NCI-H524 (cell line): ENCODE data around the gene FAM114A1.

Experiments
- DNase-seq, 2 experiments: peaks; one replicate each; lab custom pipeline; 2025; lab: John Stamatoyannopoulos, UW

The FAM114A1 gene

DNA sequence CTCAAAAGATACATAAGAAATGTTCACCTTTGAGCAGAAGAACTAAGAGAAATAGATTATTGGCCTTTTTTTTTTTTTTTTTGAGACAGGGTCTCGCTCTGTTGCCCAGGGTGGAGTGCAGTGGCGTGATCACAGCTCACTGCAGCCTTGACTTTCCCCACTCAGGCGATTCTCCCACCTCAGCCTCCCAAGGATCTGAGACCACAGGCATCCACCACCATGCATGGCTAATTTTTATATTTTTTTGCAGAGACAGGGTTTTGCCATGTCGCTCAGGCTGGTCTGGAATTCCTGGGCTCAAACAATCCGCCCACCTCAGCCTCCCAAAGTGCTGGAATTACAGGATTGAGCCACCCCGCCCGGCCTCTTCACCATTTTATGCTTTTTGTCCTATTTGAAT lies 8.1 kb upstream of the FAM114A1 start:
- DNase-seq = no peak

DNA sequence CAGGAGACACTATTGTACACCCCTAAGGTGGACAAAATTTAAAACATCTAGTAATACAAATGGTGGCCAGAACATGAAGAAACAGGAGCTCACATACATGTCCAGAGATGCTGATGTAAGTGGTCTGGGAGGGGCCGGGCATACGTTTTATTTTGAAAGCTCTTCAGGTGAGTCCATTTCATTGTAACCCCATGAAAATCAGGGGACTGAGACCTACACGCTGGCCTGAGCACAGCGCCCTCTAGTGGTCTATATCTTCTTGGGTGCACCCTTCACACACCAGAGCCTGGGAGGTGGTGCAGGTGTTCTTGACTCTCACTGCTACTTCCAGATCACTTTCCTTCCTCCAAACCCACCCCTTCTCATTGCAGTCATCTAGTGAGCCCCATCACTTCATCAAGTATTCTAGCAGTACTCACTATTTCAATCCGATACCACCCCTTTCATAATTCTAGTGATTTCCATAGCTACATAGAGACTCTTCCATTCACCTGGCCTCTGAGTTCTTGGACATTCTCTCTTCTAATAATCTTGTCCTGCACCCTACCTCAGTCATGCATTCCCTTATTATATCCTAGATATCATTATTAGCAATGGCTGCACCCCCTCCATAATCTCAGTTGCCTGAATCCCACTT lies 6.7 kb upstream of the FAM114A1 start:
- peak in 1 of 2 experiments; percentile 54 for DNase-seq

DNA sequence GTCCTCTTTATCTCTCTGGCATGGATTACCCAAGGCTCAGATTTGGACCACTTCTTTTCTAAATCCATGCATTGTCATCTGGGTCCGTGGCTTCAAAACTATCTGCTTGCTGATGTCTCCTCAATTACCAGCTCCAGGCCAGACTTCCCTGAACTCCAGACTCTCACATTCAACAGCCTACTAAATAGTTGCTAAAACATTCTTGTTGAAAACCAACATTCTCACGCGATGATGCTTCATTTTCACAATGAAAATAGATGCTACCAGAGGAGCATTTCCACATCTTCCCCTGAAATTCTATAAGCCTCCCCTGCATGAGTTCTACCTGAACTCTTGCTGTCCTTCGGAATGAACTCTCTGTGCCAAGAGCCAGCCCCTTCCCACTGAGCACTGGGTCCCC lies 5.8 kb upstream of the FAM114A1 start:
- DNase-seq = no peak

DNA sequence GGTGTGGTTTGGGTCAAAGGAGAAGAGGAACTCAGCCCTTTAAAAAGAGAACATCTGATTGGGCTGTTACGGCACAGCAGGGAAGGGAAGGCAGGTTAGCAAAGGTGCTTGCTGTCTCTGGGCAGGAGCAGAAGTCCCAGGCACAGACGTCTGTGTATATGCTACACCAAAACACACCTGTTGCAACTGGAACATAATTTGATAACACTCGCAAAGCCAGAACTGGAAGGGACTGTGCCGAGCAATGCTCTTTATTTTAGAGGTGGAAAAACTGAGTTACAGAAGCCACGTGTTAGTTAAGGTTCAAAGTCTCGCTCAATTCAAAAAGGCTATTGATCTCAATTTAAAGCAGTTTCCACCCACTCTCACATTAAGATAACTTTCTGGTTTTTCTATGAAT lies 2.2 kb upstream of the FAM114A1 start:
- no peak for DNase-seq

DNA sequence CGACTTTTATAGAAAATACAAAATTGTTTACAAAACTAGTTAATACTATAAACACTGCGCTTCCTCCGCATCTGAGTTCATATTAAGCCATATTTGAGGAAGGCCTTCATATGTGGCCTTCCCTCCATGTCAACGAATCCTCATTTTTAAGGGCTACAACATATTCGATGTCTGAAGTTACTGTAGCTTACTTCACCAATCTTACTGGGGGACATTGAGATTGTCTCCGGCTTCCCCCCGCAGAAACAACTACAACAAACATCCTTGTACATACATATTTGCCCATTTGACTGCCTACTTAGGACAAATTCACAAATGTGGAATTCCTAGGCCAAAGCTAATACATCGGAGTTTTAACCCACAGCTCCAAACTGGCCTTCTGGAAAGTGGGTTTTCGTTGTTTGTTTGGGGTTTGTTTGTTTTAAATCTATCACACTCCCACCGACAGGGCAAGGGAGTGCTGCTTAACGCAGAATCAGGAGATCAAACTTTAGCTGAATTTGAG lies 581 bp upstream of the FAM114A1 start:
- DNase-seq = no peak

DNA sequence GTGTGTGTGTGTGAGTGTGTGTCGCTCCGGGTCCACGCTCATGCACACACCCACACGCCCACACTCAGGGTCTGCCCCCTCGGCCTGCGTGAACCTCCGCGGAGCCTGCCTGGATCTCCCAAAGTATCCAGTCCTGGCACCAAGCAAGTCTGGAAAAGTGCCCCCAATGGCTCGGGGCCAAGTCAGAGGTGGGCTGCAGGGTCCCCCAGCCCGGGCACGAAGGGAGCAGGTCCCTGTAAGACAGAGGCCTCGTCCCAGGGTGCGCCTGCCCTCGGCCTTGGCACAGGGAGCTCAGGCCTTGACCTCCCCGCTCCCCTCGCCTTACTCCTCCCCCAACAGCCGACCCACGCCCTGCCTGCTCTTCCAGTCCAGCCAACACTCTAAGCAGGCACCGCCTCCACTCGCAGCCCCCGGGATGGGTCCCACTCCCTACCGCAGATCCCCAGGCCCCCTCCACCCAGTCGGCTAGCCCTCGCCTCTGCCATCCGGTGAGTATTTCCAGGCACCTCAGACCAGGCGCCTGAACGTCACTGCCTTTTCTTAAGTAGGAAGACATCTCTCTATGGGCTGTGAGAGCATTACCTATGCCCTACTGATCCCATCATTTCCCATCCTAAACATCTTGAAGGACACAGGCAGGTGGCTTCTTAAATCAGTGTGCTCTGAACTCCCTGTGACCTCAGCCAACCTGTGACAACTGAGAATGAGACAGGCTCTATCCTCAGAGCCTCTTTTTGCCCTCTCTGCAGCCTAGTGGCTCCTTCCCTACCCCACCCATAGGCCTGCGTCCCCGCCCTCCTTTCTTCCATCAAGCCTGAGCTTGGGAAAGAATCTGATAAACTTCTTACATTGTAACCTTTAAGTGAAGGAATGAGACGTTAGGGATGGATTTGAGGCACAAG lies 704 bp downstream of the FAM114A1 start:
- DNase-seq = peak in 1 of 2 experiments; percentile 33

DNA sequence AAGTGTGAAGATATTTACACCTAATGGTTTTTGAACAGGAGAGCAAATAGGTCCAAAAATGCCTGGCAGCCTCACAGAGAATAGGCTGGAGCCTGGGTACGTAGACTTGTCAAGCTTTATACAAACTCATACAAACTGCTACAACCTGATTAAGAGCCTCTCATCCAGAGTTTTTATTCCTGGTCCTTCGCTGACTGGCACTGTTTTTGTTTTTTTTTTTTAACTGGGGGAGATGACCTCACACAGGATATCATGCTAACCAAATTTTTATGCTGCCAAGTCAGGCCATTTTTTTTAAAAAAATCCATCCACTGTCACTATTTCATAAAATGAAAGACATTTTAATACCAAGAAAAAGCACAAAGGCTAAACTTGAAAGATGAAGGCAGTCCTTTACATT lies 1.9 kb downstream of the FAM114A1 start:
- DNase-seq = no peak

DNA sequence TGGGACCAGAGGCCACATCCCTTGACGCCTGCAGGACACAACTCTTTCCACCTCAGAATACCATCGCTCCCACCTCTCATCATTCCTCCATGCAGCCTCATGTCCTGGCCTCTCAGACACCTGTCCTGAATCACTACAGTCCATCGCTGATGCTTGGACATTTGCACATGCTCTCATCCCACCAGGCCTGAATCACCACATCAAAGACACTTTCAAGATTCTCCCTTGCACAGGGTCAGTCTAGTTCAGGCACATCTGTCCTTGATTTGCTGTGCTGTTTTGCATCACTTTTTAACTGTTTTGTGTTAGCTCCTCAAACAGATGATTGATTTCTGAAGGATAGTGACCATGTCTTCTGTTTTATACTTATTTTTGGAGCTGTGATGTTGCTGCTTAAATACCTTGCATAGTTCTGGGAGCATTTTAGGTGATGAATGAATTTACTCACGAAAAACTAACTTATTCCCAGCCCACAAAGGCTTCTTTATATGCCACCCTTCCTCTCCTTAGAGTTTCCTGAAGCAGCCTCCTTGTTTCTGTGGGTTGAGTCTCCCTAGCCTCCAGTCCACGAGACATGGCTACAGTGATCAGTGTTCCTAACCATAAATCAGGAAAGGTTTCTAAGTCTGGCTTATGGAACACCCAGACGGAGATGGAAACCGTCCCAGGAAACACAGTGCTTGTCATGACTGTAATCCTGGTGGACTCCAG lies 2.6 kb downstream of the FAM114A1 start:
- DNase-seq = no peak

DNA sequence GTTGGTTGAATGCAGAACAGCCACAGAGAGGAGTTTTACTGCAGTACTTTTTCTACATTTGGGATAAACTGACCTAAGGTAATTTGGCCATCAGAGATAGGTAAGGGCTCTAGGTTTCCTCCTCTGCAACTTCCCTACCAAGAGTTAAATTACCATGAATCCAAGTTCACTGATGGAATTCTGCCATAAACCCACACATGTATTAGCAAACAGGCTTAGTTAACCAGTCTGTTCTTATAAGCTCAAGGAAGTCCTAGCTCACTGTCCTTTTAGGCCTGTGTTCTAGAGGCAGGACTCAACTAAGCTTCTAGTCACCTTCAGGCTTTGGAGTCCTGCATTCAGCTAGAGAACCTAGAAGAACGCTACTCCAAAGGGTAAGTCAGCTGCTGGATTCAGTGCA lies 4.0 kb downstream of the FAM114A1 start:
- DNase-seq = no peak

DNA sequence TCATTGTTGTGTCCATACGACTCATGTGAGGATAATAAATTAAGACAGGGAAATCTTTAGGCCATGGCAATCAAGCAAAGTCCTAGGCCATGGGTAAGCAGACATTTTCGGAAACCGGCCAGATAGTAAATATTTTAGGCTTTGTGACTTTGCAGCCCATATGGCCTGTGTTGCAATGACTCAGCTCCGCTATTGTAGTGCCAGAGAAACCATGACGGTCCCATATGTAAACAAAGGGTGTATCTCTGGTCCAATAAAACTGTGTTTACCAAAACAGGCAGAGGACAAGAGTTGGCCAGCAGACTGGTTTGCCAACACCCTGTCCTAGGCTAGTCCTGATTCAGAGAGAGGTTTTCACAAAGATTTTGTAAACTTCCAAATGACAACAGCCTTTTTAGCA lies 5.0 kb downstream of the FAM114A1 start:
- no peak for DNase-seq

DNA sequence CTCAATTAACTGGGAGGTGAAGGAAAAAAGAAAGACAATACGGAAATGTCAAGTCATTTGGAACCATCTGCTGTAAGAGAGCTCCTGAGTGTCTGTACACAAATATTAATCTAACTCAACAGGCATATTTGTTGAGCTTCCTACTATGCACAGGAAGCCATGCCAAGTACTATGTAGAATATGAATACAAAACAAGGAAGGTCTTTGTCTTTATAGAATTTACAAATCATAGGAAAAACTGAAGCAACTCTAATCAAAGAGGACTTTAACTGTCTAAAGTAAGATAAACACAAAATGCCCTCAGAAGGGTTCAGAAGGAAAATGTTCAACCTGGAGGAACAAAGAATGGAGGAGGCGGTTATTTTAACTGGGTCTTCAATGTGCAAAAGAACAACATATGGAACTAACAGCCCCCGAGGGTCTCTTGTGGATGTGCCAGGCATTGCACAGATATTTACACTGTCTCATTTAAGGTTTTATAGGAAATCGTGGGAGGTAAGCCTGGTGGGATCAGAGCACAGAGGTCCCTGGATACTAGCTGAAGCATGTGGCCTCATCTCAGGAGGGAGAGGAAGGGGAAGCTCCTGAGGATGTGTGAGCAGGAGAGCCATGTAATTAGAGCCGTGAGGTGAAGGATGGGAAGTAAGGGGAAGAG lies 5.8 kb downstream of the FAM114A1 start:
- no peak for DNase-seq

DNA sequence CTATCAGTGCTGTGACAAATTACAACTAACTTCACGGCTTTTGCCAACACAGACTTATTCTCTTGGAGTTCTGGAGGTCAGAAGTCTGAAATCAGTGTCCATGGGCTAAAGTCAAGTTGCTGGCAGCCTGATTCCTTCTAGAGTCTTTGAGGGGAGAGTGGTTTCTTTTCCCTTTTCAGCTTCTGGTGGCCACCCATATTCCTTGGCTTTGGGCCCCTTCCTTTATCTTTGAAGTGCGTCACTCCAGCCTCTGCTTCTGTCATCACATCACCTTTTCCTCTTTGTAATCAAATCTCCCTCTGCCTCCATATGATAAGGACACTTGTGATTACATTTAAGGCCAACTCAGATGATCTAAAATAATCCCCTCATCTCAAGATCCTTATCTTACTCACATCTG lies 9.0 kb downstream of the FAM114A1 start:
- no peak for DNase-seq

DNA sequence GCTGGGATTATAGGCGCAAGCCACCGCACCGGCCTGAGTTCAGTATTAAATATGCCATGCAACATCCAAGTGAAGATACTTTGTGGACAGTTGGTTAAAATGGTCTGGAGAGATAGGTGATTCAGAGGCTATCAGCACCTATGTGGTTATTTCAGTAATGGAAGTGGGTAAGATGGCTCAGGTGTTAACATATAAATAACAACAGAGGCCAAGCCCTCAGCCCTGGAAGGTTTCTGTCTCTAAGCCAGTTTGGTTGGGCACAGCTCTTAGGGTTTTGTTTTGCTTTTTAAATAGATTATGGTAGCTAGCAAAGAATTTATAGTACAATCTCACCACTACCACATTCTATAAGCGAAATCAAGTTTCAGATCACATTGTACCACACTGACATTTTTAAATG lies 16.6 kb downstream of the FAM114A1 start:
- no peak for DNase-seq

DNA sequence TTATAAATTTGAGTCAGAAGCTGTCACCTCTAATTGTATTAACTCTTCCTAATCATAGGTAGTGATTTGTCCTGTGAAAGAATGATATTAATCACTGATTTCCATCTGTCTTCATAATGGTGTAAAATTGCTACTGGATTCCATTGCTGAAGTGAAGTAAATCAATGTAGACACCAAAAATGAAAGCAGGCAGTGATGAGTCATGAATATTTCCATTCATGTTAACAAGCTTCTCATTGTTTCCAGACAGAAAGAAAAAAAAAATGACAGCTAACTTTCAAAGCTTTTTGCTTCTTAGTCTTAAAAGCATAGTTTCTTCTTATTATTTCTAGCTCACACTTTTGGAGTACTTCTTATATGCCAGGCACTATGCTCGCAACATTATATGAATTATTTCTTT lies 21.5 kb downstream of the FAM114A1 start:
- no peak for DNase-seq

DNA sequence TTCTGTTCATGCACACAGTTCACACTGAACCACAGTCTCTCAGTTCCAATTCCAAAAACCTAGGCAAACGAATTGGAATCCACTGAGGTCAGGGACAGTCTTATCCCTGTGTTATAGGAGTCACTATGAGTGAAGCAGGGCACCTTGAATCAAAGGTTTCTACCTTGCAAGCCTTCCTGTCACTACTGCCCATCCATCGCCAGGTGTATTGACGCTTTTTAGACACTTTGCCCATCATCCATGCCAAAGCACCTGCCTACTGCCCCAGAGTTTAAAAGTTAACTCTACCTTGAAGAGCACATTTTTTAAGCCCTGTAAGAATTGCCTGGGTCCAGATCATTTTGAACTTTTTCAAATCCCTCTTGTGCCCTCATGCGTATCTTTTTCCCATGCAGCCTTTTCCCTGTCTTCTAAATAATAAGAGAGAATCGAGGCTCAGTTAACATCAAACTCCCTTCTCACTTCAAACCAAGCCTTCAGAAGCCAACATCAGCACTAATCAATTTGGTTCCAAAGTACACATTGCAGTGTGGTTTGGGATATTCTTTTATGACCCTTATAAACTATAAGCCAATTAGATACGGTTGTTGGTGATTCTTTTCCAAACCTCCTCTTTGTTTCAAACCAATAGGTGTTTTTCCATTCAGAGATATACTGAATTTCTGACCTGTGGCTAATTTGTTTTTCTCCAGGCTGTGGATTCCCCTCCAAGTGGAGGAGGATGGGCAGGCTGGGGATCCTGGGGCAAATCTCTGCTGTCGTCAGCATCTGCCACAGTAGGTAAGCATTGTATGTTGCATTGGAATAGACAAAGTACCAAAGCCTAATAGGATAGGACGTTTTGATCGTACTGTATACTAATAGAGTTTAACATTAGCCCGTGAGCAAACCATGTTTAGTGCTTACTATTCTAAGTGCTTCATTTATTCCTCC lies 23.7 kb downstream of the FAM114A1 start:
- DNase-seq = no peak

DNA sequence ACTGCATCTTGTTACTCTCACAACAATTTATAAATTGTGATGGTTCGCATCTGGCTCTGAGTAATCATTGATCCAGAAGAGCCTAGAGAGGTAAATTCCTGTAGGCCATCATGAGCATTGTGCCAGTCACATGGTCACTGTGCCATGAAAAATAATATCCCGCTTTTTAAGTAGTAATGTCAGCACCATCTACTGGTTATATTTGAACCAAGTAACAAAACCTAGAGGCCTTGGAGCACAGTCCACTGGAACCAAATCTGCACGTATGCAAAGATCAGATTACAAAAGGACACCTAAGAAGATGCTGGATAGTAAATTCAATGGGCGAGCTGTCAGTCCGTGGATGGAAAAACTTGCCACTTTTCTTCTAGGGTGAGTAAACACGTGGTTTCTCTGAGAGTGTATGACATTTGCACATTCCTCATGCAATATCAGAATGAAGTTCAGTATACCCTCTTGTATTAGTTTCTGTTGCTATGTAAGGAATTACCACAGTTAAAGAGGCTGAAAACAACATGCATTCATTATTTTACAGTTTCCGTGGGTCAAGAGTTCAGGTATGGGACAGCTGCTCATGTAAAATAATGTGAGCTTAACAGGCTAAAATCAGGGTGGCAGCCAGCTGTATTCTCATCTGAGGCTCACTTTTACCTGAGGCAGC lies 26.8 kb downstream of the FAM114A1 start:
- DNase-seq = no peak

DNA sequence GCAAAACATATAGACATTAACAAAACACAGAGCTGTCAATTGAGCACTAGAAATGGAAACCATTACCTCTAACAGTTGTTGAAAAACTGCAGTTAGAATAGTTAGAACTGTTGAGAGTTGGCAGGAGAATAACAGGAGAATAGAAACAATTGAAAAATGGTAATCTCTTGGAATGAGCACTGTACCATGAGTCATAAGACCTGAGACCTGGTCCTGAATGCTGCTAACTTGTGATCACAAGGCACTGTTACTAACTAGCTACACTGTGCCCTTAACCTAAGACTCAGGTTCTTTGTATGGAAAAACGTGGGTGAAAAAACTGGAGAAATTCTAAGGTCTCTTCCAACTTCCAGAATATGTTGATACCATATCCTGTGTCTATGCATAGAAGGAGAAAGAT lies 29.3 kb downstream of the FAM114A1 start:
- DNase-seq = no peak

DNA sequence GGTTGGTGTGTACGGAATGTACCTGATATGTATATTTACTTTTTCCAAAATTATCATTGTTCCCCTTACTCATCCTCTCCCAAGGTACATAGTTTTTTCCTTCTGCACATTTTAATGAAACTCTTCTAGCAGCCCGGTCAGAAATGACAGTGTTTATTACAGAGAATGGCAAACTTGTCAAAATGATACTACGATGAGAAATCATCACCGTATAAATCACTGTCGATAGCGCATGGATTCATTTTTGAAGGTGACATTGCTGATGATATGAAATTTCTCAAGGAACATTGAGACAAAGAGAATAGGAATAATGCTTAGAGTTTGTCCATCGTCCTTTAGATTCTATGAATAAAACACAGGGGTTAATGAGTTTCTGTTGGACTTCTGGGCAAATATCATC lies 30.6 kb downstream of the FAM114A1 start:
- no peak for DNase-seq

DNA sequence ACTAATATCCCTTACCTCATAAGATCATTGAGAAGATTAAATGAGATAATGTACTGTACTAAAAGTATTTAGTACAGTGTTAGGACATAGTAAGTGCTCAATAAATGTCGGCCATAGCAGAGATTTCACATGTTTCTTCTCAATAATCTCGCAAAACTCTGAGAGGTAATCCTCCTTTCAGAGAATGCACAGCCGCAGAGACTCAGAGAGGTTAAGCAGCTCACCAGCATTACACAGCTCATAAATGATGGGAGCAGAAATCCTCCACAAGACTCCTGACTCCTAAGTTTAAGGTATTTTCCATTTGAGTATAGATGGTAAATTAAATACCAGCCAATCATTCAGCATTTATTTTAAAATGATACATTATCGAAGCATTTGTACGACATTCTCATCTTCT lies 34.6 kb downstream of the FAM114A1 start:
- no peak for DNase-seq

DNA sequence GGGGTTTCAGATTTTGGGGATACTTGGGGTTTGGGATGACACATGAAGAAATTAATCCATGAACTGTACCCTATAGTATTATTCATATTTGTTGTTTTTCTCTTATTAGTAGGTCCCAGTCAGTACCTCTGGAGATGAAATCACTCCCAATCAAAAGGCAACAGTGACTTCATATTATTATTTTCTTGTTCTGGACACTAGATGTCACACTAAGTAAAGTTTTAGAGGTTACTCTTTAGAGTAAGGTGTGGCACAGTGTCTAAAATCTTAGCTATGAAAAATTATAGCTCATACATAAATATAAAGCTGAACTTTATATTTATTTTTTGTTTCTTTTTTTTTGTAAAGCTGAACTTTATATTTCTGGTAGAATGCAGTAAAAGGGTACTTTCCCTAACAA lies 35.1 kb downstream of the FAM114A1 start:
- peak in 1 of 2 experiments; percentile 35 for DNase-seq
